ENCODE results near the gene CMTM4. TPM values are rescaled to one million over a fixed set of nuclear protein-coding genes. Genes with fewer than 3 reads are reported as not detected.

Gene CMTM4
- polyA plus RNA-seq, 1 donor (not counting 4 experiments of a cell fraction or from before 2014, with no cell fraction given): 23.1 TPM

- Histone ChIP-seq H3K27me3 (ENCODE audit: control insufficient read depth, extremely low read depth, insufficient read depth, low read length) (no peaks in the 10 kb centered on the region), H3K4me3 (ENCODE audit: control insufficient read depth in 2 of 3, extremely low read depth in 1 of 3, insufficient read depth in 2 of 3, low read depth in 1 of 3, low read length in 3 of 3) (no peak overlapping the region), H2AFZ (ENCODE audit: control insufficient read depth, low read length) (no peak overlapping the region), H3K36me3 (ENCODE audit: control insufficient read depth in 2 of 2, extremely low read depth in 1 of 2, insufficient read depth in 2 of 2, low read length in 2 of 2) (peaks cover 25 to 28% of the 10 kb centered on the region in 2 experiments), H3K4me1 (ENCODE audit: control insufficient read depth, extremely low read depth, insufficient read depth, low read length) (peaks cover 19% of the 10 kb centered on the region), H3K9me3 (ENCODE audit: control insufficient read depth, low read depth, low read length) (no peaks in the 10 kb centered on the region), H3K27ac (ENCODE audit: control insufficient read depth, insufficient read depth, low read length) (no peak overlapping the region), H4K20me1 (ENCODE audit: control insufficient read depth, extremely low read depth, insufficient read depth, low read length) (no peaks in the 10 kb centered on the region), H3K9ac (ENCODE audit: control insufficient read depth, extremely low read depth, insufficient read depth, low read length) (no peak overlapping the region), H3K79me2 (ENCODE audit: control insufficient read depth, insufficient read depth, low read length) (peaks cover 6% of the 10 kb centered on the region), H3K4me2 (ENCODE audit: control insufficient read depth, extremely low read depth, insufficient read depth, low read depth, low read length) (no peak overlapping the region), H3K9me1 (ENCODE audit: control insufficient read depth, extremely low read depth, insufficient read depth, low read length) (no peaks in the 10 kb centered on the region)
- TF ChIP-seq, protein P1, sequence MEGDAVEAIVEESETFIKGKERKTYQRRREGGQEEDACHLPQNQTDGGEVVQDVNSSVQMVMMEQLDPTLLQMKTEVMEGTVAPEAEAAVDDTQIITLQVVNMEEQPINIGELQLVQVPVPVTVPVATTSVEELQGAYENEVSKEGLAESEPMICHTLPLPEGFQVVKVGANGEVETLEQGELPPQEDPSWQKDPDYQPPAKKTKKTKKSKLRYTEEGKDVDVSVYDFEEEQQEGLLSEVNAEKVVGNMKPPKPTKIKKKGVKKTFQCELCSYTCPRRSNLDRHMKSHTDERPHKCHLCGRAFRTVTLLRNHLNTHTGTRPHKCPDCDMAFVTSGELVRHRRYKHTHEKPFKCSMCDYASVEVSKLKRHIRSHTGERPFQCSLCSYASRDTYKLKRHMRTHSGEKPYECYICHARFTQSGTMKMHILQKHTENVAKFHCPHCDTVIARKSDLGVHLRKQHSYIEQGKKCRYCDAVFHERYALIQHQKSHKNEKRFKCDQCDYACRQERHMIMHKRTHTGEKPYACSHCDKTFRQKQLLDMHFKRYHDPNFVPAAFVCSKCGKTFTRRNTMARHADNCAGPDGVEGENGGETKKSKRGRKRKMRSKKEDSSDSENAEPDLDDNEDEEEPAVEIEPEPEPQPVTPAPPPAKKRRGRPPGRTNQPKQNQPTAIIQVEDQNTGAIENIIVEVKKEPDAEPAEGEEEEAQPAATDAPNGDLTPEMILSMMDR (optimal IDR thresholded peaks at IDR 0.05 in 1 of 3, IDR thresholded peaks at IDR 0.05 in 1 of 3, conservative IDR thresholded peaks at IDR 0.05 in 1 of 3; ENCODE audit: extremely low read depth in 1 of 3, insufficient read depth in 2 of 3, low read length in 3 of 3): no peak
- no peak for FAIRE-seq
- no peak for DNase-seq (ENCODE audit: low read depth, low spot score)
- dilution Hi-C loops (cut with MboI; ENCODE audit: extremely low pct_ligation_motif_present, low sequenced_read_pairs): no loop called here
Measured at GRCh38 chr16:66610111-66610820, 86.3 kb downstream of the CMTM4 start.

GRCh38 chr16:66609139-66609510, 87.4 kb downstream of the CMTM4 start:
- H4K20me1 ChIP-seq (ENCODE audit: control insufficient read depth, extremely low read depth, insufficient read depth, low read length): no peaks in the 10 kb centered on the region
- H3K4me3 ChIP-seq (ENCODE audit: control insufficient read depth in 2 of 3, extremely low read depth in 1 of 3, insufficient read depth in 2 of 3, low read depth in 1 of 3, low read length in 3 of 3): no peak overlapping the region
- no peaks in the 10 kb centered on the region for H3K9me3 ChIP-seq (ENCODE audit: control insufficient read depth, low read depth, low read length)
- H2AFZ ChIP-seq (ENCODE audit: control insufficient read depth, low read length): no peak overlapping the region
- FAIRE-seq: no peak
- DNase-seq (ENCODE audit: low read depth, low spot score): no peak
- dilution Hi-C loops (cut with MboI; ENCODE audit: extremely low pct_ligation_motif_present, low sequenced_read_pairs): no loop called here
- H3K9me1 ChIP-seq (ENCODE audit: control insufficient read depth, extremely low read depth, insufficient read depth, low read length): no peaks in the 10 kb centered on the region
- peaks cover 6% of the 10 kb centered on the region for H3K79me2 ChIP-seq (ENCODE audit: control insufficient read depth, insufficient read depth, low read length)
- H3K27me3 ChIP-seq (ENCODE audit: control insufficient read depth, extremely low read depth, insufficient read depth, low read length): no peaks in the 10 kb centered on the region
- H3K4me2 ChIP-seq (ENCODE audit: control insufficient read depth, extremely low read depth, insufficient read depth, low read depth, low read length): no peak overlapping the region
- no peak overlapping the region for H3K27ac ChIP-seq (ENCODE audit: control insufficient read depth, insufficient read depth, low read length)
- H3K9ac ChIP-seq (ENCODE audit: control insufficient read depth, extremely low read depth, insufficient read depth, low read length): peak overlapping the region; percentile 18
- no peak for TF ChIP-seq EZH2 (IDR thresholded peaks at IDR 0.05; ENCODE audit: low read length)
- TF ChIP-seq, protein P1 (optimal IDR thresholded peaks at IDR 0.05 in 1 of 3, IDR thresholded peaks at IDR 0.05 in 1 of 3, conservative IDR thresholded peaks at IDR 0.05 in 1 of 3; ENCODE audit: extremely low read depth in 1 of 3, insufficient read depth in 2 of 3, low read length in 3 of 3): no peak
- H3K4me1 ChIP-seq (ENCODE audit: control insufficient read depth, extremely low read depth, insufficient read depth, low read length): peaks cover 19% of the 10 kb centered on the region
- peaks cover 25% of the 10 kb centered on the region in 2 experiments for H3K36me3 ChIP-seq (ENCODE audit: control insufficient read depth in 2 of 2, extremely low read depth in 1 of 2, insufficient read depth in 2 of 2, low read length in 2 of 2)
